Measurements from ENCODE around the gene PRKN.
"Not testable (repeated sequence)": the region's sequence is repeated elsewhere in the genome, so short reads cannot be mapped to it uniquely, and the experiment has no call there.

The PRKN gene

GRCh38 chr6:161926324-161926723, 801.2 kb downstream of the PRKN start:
- DNase-seq = no peak

- no peak for DNase-seq
Measured at GRCh38 chr6:161924516-161925116, 803.0 kb downstream of the PRKN start.

GRCh38 chr6:161922631-161923119, 804.9 kb downstream of the PRKN start:
- no peak for DNase-seq

DNA sequence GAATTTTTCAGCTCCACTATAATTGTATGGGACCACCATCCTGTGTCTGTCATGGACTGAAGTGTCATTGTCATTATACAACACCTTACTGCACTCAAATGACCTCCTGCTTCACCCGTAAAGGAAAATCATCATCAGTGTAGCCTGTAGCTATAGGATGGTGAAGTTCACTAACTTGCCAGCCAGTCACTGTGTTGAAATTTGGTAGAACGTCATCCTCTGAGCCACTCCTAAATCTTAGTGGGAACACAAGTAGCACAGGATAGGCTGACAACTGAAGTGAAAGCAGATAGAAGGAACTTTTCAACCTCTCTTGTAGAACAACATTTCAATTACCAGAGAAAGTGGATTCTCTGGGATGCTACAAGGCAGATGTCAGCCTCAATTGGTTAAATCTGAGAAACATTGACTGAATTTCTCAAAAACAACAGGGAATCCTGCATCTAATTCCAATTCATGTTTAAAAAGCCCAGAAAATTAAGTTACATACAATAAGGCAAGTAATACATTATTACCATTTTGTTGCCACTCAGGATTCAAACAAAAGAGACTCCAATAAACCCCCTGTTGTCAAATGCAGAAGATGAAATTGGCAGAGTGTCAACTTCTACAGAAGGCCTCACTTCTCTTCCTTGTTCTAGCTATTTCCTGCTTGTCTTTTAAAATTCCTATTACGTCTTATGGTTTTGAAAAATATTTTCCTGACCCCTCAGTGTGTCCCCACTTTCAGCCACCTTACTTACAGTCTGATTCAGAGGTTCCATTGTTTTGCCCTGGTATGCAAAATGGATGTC, 805.8 kb downstream of the PRKN start:
- DNase-seq = no peak

GRCh38 chr6:161919691-161920090, 807.9 kb downstream of the PRKN start:
- DNase-seq = no peak

DNA sequence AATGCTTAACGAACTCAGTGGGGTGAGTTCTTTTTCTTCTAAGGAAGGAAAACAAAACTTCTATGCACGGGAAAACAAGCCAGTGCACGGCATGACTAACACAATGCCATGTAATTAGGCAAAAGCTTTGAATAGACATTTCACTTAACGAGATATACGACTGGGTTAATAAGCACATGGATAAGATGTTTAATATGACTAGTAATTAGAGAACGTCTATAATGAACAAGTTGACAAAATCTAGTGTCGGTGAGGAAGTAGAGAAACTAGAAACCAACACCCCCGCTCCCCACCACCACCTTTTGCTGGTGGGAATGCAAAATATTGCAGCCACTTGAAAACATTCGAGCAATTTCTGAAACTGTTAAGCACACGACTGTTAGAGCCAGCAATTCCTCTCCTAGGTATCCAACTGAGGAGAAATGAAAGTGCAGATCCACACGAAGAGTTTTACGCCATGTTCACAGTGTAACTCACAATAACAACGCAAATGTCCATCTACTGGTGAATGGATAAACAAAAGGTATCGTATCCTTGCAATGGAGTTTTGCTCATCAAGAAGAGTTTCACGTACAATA, 808.8 kb downstream of the PRKN start:
- DNase-seq = no peak

GRCh38 chr6:161918109-161918531, 809.4 kb downstream of the PRKN start:
- DNase-seq = no peak

DNA sequence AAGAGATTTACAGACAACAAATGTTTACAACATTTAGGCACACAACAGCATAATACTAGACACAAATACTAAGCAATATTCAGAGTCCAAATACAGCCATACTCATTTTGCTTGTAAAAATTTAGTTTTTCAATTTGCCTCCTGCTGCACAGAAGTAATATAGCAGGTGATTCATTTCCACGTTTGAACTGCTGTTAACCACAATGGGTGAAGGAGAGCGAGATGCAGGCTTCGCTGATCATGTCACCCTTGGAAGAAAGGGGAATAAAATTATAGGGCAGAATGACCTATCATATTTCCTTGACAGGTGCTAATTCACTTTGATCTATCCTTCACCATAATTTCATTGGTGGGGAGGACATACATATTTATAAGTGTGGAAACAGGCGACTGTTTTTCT, 809.9 kb downstream of the PRKN start:
- no peak for DNase-seq

- no peak for DNase-seq
Measured at GRCh38 chr6:161915456-161915964, 812.1 kb downstream of the PRKN start.

DNA sequence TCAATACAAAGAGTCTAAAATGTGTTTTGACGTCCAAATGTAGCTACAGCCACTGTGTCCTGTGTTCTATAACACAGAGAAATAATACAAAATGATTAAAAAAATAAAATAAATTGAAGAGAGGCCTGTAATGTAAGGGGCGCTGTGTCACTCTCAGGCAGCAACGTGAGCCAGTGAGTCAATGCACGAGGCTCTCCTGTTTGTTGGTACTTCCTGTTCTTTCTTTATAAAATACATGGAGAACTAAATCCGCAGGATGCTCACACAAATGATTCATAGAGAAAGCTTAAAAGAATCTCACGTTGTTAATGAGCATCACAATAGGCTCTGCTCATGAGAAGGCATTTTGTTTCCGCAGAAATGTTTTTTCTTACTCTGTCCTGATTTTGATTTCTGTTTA, 818.7 kb downstream of the PRKN start:
- DNase-seq = no peak

GRCh38 chr6:161906571-161906970, 821.0 kb downstream of the PRKN start:
- no peak for DNase-seq

- DNase-seq = no peak
Measured at GRCh38 chr6:161903584-161904212, 823.9 kb downstream of the PRKN start.

DNA sequence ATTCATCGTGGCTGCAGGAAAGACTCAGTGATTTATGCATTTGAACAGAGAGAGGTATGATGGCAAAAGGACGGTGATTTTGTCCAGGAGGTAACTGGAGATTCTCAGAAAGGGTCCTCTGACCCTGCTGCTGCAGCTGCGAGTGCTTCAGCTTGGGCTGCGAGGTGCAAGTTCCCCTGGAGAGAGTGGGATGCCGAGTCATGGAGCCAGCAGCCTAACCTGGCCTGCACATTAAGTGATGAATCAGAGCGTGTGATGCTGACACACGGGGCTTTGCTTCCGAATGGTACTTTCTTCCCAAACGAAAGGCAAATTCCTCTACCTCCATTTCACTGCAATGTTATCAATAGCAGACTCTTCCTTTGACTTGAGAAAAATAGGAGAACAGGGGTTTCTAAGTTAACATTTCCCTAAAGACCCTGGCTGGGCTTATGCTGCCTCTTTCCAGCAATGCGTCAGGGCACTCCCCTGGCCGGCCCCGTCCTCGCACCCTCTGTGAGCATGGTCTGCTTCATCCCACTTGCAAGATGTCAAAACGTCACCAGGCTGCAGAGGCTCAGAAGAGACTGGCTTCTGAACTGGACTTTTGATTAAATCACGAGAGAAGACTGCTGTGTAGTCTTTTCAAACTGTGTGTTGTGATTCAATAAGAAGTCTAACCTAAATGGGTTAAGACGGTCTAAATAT, 825.7 kb downstream of the PRKN start:
- DNase-seq = no peak

DNA sequence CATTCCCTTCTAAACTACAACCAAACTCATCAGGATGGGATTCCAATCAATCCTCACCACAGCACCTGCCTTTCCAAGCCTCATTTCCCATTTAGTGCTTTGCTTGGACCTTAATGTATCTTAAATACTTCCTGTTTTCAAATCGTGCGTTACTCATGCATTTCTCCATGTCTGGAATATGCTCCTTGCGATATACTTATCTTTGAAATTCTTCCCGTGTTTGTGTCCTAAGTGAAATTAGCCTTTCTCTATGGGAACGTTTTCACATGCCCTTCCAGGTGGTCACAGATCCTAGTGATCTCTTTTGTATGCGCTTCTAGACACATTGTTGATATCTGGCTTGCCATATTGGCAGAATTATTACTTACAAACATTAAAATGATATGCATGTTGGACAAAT, 833.1 kb downstream of the PRKN start:
- DNase-seq = no peak

DNA sequence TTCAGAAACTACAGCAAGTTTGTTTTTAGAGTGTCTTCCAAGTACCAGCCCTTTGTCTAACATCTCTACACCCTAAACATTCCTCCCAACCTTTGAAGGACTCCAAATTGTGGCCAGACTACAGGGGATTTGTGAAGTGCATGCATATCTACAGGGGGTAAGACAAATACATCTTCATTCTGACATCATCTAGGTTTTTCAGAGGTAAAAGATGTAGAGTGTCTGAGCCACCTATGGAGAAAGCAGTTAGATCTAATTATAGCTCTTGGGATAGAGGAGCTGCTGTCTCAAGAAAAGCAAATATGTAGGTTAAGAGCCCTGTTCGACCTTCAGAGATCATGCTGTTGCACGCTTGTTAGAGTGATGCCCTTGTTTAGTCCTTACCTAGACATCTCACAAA, 836.0 kb downstream of the PRKN start:
- DNase-seq = no peak

- no peak for DNase-seq
Measured at GRCh38 chr6:161890832-161891297, 836.7 kb downstream of the PRKN start.

- no peak for DNase-seq
Measured at GRCh38 chr6:161890133-161890831, 837.3 kb downstream of the PRKN start.

DNA sequence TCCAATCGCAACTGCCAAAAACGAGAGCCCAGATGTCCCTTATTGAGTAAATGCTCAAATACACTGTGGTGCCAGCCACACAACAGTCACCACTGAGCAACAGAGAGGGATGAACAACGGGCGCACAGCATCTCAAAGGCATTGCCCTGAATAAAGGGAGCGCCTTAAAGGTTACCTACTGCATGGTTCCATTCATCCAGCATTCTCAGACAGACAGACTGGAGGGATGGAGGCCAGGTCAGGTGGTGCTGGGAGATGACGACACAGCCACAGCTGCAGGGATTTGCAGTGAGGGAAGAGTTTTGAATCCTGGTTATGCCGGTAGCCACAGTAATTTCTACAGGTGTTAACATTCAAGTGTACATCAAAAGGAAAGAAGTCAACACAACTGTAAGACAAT, 838.2 kb downstream of the PRKN start:
- DNase-seq = no peak

- DNase-seq = not testable (repeated sequence)
Measured at GRCh38 chr6:161886545-161886944, 841.0 kb downstream of the PRKN start.

- DNase-seq = no peak
Measured at GRCh38 chr6:161884782-161885181, 842.8 kb downstream of the PRKN start.

DNA sequence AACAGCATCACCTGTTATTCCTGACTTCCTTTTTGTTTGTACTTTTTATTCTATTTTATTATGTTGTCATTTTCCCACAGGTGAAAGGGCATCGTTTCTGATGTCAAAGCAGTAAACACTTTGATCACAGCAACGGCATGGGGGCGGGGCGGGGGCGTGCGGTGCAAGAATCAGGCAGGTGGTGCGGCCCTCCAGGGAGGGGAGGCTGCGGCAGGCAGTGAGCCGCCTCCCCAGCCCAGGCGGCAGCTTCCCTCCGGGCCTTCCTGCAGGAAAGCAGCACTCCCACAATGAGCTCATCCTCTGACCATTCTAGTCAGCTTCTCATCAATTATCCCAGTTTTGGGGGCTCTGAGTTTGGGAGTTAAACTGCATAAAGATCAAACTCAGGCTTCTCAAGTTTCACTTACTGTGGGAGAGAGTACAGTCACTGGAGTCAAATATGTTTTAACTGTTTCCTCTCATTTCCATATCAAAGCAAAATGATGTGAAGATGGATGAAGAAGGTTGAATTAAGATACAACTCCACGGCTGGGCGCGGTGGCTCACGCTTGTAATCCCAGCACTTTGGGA, 845.3 kb downstream of the PRKN start:
- no peak for DNase-seq

DNA sequence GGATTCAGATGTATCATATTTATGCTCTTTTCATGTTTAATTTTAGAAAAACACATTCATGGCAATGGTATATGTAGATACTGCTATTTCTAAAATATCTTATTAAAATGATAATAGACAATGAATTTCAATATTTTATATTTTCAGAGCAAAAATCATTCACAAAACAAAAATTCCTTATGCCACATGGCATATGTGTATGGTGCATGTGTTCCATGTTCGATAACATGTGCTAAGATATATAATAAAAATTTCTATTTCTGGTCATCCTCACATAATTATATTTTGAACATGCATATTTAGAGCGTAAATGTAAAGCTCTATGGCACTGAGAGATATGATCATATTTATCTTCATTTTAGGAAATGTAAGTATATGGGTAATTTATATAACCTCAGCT, 847.5 kb downstream of the PRKN start:
- no peak for DNase-seq

Data from stimulated activated CD4-positive, alpha-beta T cell treated with anti-CD3 and anti-CD28 coated beads, Interleukin-4, amount 100 ng/mL, for 24 hours (primary cell).